ENCODE measurements around the gene NTRK3. TPM values are rescaled to one million over a fixed set of nuclear protein-coding genes. Genes with fewer than 3 reads are reported as not detected.

The NTRK3 gene
- polyA plus RNA-seq, 1 experiment, result 0.21 TPM

- Histone ChIP-seq H3K27me3 (ENCODE audit: control insufficient read depth, insufficient read depth, low read length) (peaks cover 4% of the 10 kb centered on the region), H3K4me3 (ENCODE audit: low read depth, low read length) (no peak overlapping the region), H3K27ac (ENCODE audit: low read depth, low read length) (no peak overlapping the region), H3K9me3 (ENCODE audit: control insufficient read depth, insufficient read depth, low read length) (peaks cover 4% of the 10 kb centered on the region; the same call in 1 of the 2 replicates)
- DNase-seq (ENCODE audit: low read depth, low spot score), result no peak
- CTCF ChIA-PET, result no interaction called here
- no peak for TF ChIP-seq CTCF (IDR thresholded peaks at IDR 0.05; ENCODE audit: low read depth, low read length)
- POLR2A ChIA-PET, result no interaction called here
These were observed 346.2 kb downstream of the NTRK3 start for GRCh38 chr15:87910301-87910700.

GRCh38 chr15:87907676-87908446, 348.7 kb downstream of the NTRK3 start:
- Histone ChIP-seq H3K4me3 (ENCODE audit: low read depth, low read length) (no peak overlapping the region), H3K9me3 (ENCODE audit: control insufficient read depth, insufficient read depth, low read length) (peaks cover 4% of the 10 kb centered on the region; the same call in 1 of the 2 replicates), H3K27ac (ENCODE audit: low read depth, low read length) (no peak overlapping the region), H3K27me3 (ENCODE audit: control insufficient read depth, insufficient read depth, low read length) (peaks cover 4% of the 10 kb centered on the region)
- CTCF ChIA-PET, result no interaction called here
- TF ChIP-seq CTCF (IDR thresholded peaks at IDR 0.05; ENCODE audit: low read depth, low read length), result no peak
- no peak for DNase-seq (ENCODE audit: low read depth, low spot score)
- POLR2A ChIA-PET, result no interaction called here

- TF ChIP-seq CTCF (IDR thresholded peaks at IDR 0.05; ENCODE audit: low read depth, low read length), result no peak
- H3K27ac ChIP-seq (ENCODE audit: low read depth, low read length), result no peak overlapping the region
- POLR2A ChIA-PET, result no interaction called here
- peaks cover 5% of the 10 kb centered on the region for H3K27me3 ChIP-seq (ENCODE audit: control insufficient read depth, insufficient read depth, low read length)
- H3K4me3 ChIP-seq (ENCODE audit: low read depth, low read length), result no peak overlapping the region
- peaks cover 4% of the 10 kb centered on the region; the same call in 1 of the 2 replicates for H3K9me3 ChIP-seq (ENCODE audit: control insufficient read depth, insufficient read depth, low read length)
- no peak for DNase-seq (ENCODE audit: low read depth, low spot score)
- CTCF ChIA-PET, result interaction anchor here (0.6 kb wide), 1 partner anchor 233 kb away, joined by 3 read pairs; no protein-coding TSS in a partner anchor
These were observed 350.1 kb downstream of the NTRK3 start for GRCh38 chr15:87906444-87906843.

GRCh38 chr15:87902772-87903426, 353.6 kb downstream of the NTRK3 start:
- H3K27ac ChIP-seq (ENCODE audit: low read depth, low read length), result no peak overlapping the region
- no peak for DNase-seq (ENCODE audit: low read depth, low spot score)
- no peak for TF ChIP-seq CTCF (IDR thresholded peaks at IDR 0.05; ENCODE audit: low read depth, low read length)
- peaks cover 5% of the 10 kb centered on the region for H3K27me3 ChIP-seq (ENCODE audit: control insufficient read depth, insufficient read depth, low read length)
- no peaks in the 10 kb centered on the region for H3K9me3 ChIP-seq (ENCODE audit: control insufficient read depth, insufficient read depth, low read length)
- CTCF ChIA-PET, result no interaction called here
- H3K4me3 ChIP-seq (ENCODE audit: low read depth, low read length), result no peak overlapping the region
- POLR2A ChIA-PET, result no interaction called here

Measured in AG04450 (cell line).